Prostate gland (tissue), 2 donors: ENCODE results near the gene CKAP5. TPM values are rescaled to one million over a fixed set of nuclear protein-coding genes. Genes with fewer than 3 reads are reported as not detected.

Experiments
- DNase-seq: peaks from one replicate; pipeline ENCODE4 v3.0.0-alpha.2; 2019; ENCODE audit warnings: low spot score
- H3K27ac ChIP-seq, 2 donors: fragments of 200-600 bp; sonication (generic); 2 replicates each; pipeline ENCODE4 v1.5.1; 2017 to 2019
- H3K27me3 ChIP-seq: fragments of 200-600 bp; sonication (generic); replicated peaks from 2 replicates; pipeline ENCODE4 v1.5.1; 2019; ENCODE audit not compliant: insufficient read depth
- H3K36me3 ChIP-seq, 2 donors: fragments of 200-600 bp; sonication (generic); 1 replicate in 1 of 2; 2 replicates in 1 of 2; pipeline versions ENCODE4 v1.5.1 to v1.8.1; 2017 to 2019
- H3K4me1 ChIP-seq: fragments of 200-600 bp; sonication (generic); replicated peaks from 2 replicates; pipeline ENCODE4 v1.5.1; 2019
- H3K4me3 ChIP-seq, 2 donors: fragments of 200-600 bp; sonication (generic); 2 replicates each; pipeline ENCODE4 v1.5.1; 2017 to 2019
- H3K9me3 ChIP-seq: fragments of 200-600 bp; sonication (generic); 2 replicates; pipeline ENCODE4 v1.5.1; 2017
- POLR2A ChIP-seq: fragments of 450-650 bp; IDR thresholded peaks from one replicate; pipeline ENCODE4 v1.6.1; 2016; ENCODE audit warnings: antibody characterized with exemption, mild to moderate bottlenecking
- POLR2AphosphoS5 ChIP-seq: sonication (generic); formaldehyde crosslinking; IDR thresholded peaks from one replicate; pipeline ENCODE4 v1.6.1; 2017; ENCODE audit warnings: antibody characterized with exemption
- WGBS: methylation state at CpG from one replicate; pipeline ENCODE4 v1.1.5; 2018; 5-methylcytosine and 5-hydroxymethylcytosine counted together
- intact Hi-C: fragments of 100-400 bp; cut with DNase I; formaldehyde crosslinking; loops from one replicate; pipeline ENCODE4 v1.14.2; 2022
- total RNA-seq, 2 donors: library from RNA; depleted of rRNA; stranded (reverse); fragments of >200 nt; gene quantifications; one replicate each; pipeline ENCODE4 v1.1.0, GENCODE V29; 2016
- TF ChIP-seq, protein P1 (sequence below), 4 experiments: fragments of 200-600 bp in 2 of 4; fragments of 450-650 bp in 2 of 4; sonication (generic) in 2 of 4; IDR thresholded peaks; 1 replicate in 3 of 4; 2 replicates in 1 of 4; pipeline ENCODE4 v1.5.1; 2016 to 2019; ENCODE audit warnings: antibody characterized with exemption in 4 of 4, mild to moderate bottlenecking in 2 of 4, moderate library complexity in 2 of 4

Gene CKAP5
- total RNA-seq, 2 donors from 2014 or later = 31.6 to 58.8 TPM

DNA sequence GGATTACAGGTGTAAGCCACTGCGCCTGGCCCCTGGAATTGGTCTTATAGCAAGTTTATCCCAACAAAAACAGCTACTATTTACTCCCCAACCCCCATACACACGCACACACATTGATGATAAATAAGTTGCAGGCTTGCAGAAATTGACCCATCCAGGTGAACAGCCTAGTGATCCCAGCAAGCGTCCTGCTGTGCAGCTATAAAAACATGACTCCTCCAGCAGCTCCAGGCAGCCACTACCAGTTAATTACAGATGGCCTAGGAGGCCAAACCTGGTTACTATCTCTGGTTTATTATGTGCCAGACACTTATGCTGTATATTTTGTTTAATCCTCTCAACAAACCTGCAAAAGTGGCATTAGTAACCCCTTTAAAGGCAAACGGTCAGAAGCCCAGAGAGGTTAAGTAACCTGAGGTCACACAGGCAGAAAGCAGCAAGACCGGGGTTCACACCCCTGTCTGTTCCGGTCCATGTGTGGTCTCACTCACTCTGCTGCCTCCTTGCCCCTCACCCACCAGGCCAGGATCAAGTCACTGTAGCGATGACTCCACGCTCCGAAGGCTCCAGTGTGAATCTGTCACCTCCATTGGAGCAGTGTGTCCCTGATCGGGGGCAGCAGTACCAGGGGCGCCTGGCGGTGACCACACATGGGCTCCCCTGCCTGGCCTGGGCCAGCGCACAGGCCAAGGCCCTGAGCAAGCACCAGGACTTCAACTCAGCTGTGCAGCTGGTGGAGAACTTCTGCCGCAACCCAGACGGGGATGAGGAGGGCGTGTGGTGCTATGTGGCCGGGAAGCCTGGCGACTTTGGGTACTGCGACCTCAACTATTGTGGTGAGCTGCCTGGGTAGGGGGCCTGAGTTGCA is 120.5 kb downstream of the CKAP5 start:
- Histone ChIP-seq H3K4me1 (no peaks in the 10 kb centered on the region), H3K27me3 (no peaks in the 10 kb centered on the region), H3K4me3 (no peak overlapping the region), H3K9me3 (no peaks in the 10 kb centered on the region), H3K27ac (no peak overlapping the region), H3K36me3 (no peaks in the 10 kb centered on the region)
- intact Hi-C loops = no loop called here
- TF ChIP-seq, protein P1, sequence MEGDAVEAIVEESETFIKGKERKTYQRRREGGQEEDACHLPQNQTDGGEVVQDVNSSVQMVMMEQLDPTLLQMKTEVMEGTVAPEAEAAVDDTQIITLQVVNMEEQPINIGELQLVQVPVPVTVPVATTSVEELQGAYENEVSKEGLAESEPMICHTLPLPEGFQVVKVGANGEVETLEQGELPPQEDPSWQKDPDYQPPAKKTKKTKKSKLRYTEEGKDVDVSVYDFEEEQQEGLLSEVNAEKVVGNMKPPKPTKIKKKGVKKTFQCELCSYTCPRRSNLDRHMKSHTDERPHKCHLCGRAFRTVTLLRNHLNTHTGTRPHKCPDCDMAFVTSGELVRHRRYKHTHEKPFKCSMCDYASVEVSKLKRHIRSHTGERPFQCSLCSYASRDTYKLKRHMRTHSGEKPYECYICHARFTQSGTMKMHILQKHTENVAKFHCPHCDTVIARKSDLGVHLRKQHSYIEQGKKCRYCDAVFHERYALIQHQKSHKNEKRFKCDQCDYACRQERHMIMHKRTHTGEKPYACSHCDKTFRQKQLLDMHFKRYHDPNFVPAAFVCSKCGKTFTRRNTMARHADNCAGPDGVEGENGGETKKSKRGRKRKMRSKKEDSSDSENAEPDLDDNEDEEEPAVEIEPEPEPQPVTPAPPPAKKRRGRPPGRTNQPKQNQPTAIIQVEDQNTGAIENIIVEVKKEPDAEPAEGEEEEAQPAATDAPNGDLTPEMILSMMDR (IDR thresholded peaks at IDR 0.05) = no peak
- TF ChIP-seq POLR2AphosphoS5 (no peak), POLR2A (no peak)
- WGBS = 83% methylated on average over 19 of the region's 19 CpGs
- no peak for DNase-seq

DNA sequence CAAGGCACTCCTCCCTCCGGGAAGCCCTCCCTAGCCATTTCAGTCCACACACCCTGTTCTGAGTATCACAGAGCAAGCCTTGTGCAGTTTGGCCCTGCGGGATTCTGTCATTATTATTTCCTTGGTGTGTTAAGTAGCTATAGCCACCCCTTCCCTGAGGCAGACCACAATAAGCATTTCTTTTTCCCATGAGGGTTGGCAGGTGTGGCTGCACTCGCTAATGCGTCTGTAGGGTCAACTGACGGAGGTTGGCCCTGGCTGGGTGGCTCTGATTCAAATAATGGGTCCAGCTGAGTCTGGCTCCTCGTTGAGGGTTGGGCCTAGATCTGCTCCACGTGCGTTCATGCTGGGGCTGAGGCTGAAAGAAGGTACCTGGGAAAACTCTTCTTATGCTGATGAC is 122.0 kb downstream of the CKAP5 start:
- Histone ChIP-seq H3K36me3 (no peaks in the 10 kb centered on the region), H3K27me3 (no peaks in the 10 kb centered on the region), H3K9me3 (no peaks in the 10 kb centered on the region), H3K4me1 (no peaks in the 10 kb centered on the region), H3K4me3 (no peak overlapping the region), H3K27ac (no peak overlapping the region)
- DNase-seq = no peak
- TF ChIP-seq POLR2AphosphoS5 = no peak
- TF ChIP-seq, protein P1 (IDR thresholded peaks at IDR 0.05) = no peak
- TF ChIP-seq POLR2A = no peak
- WGBS = 65% methylated on average over 8 of the region's 8 CpGs
- intact Hi-C loops = no loop called here

DNA sequence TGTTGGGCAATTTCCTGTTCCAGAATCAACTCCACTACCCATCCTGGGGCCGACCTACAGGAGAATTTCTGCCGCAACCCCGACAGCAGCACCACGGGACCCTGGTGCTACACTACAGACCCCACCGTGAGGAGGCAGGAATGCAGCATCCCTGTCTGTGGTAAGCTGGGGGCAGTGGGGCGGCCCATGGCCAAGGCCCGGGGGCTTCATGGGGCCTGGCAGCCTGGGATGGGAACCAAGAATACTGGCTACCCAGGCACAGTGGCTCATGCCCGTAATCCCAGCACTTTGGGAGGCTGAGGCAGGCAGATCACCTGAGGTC is 122.8 kb downstream of the CKAP5 start:
- Histone ChIP-seq H3K27ac (no peak overlapping the region), H3K27me3 (no peaks in the 10 kb centered on the region), H3K9me3 (no peaks in the 10 kb centered on the region), H3K4me1 (no peaks in the 10 kb centered on the region), H3K4me3 (no peak overlapping the region), H3K36me3 (no peaks in the 10 kb centered on the region)
- TF ChIP-seq, protein P1 (IDR thresholded peaks at IDR 0.05) = no peak
- TF ChIP-seq POLR2A = no peak
- TF ChIP-seq POLR2AphosphoS5 = no peak
- no peak for DNase-seq
- 94% methylated on average over 8 of the region's 8 CpGs for WGBS
- intact Hi-C loops = no loop called here

DNA sequence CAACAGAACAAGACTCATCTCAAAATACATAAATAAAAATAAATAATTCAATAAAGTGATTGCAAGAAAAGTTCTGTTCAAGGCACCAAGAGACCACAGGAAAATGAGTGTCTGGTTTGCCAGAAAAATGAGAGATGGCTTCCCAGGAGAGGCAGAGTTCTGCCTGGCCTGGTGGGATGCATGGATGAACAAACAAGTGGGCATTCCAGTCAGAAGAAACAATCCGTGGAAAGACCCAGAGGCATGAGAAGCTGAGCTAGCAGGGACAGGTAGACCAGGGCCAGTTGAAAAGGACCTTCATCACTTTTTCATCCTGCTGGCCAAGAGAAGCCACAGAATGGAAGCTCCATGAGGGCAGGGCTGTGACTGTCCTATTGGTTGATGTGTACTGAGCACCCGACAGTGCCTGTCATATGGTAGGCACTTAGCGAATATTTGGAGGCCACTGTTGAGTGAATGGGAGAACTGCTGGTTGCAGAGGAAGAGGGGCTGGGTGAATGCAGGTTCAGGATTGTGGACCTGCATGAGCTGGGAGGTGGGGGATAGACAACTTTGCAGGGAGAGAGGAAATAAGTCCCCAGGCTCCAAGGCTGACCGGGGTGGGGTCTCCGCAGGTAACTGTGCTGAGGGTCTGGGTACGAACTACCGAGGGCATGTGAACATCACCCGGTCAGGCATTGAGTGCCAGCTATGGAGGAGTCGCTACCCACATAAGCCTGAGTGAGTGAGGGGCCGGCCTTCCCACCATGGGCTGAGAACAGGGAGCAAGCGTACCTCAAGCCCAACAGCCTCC is 123.3 kb downstream of the CKAP5 start:
- Histone ChIP-seq H3K36me3 (no peaks in the 10 kb centered on the region), H3K9me3 (no peaks in the 10 kb centered on the region), H3K4me1 (no peaks in the 10 kb centered on the region), H3K27me3 (no peaks in the 10 kb centered on the region), H3K27ac (no peak overlapping the region), H3K4me3 (no peak overlapping the region)
- DNase-seq = no peak
- WGBS = 88% methylated on average over 11 of the region's 11 CpGs
- intact Hi-C loops = no loop called here
- TF ChIP-seq POLR2A = no peak

DNA sequence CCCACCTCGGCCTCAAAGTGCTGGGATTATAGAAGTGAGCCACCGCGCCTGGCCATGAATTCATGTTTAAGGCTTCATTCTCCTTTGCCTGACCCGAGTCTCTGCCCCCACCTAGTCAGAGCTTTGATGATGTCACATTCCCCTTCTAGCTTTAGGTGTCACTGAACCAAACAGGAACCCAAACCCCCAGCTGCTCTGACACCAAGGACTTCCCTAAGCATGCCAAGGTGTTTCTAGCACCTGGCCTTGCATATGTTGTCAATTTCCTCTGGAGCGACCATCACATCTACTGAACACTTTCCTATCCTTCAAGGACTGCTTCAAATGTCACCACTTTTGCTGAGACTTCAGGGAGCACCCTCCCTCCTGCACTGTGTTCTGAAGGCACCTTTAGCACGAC is 124.8 kb downstream of the CKAP5 start:
- H3K27ac ChIP-seq = no peak overlapping the region
- H3K4me1 ChIP-seq = no peaks in the 10 kb centered on the region
- H3K27me3 ChIP-seq = no peaks in the 10 kb centered on the region
- H3K36me3 ChIP-seq = no peaks in the 10 kb centered on the region
- DNase-seq = no peak
- WGBS = 87% methylated on average over 6 of the region's 6 CpGs
- intact Hi-C loops = no loop called here
- TF ChIP-seq, protein P1 (IDR thresholded peaks at IDR 0.05) = no peak
- TF ChIP-seq POLR2AphosphoS5 = no peak
- no peak for TF ChIP-seq POLR2A
- no peaks in the 10 kb centered on the region for H3K9me3 ChIP-seq
- H3K4me3 ChIP-seq = no peak overlapping the region
